ENCODE measurements around the gene LEP. TPM values are rescaled to one million over a fixed set of nuclear protein-coding genes. Genes with fewer than 3 reads are reported as not detected.

Gene LEP
- polyA plus RNA-seq, 1 of the 3 experiments (the other 2 are of a cell fraction), result not detected

- Histone ChIP-seq H3K27me3 (ENCODE audit: insufficient read depth) (no peaks in the 10 kb centered on the region), H3K27ac (ENCODE audit: low read depth in 2 of 2, low read length in 1 of 2) (no peak overlapping the region), H3K79me2 (ENCODE audit: insufficient read depth) (no peaks in the 10 kb centered on the region), H3K4me2 (no peak overlapping the region), H3K36me3 (replicated peaks in 1 of 2; ENCODE audit: control insufficient read depth in 1 of 2, insufficient read depth in 2 of 2, low read length in 1 of 2) (no peaks in the 10 kb centered on the region), H4K20me1 (ENCODE audit: insufficient read depth) (no peaks in the 10 kb centered on the region), H3K9ac (no peak overlapping the region), H3K4me1 (ENCODE audit: control insufficient read depth in 1 of 2, insufficient read depth in 2 of 2, low read depth in 1 of 2, low read length in 1 of 2) (no peaks in the 10 kb centered on the region), H3K9me2 (no peaks in the 10 kb centered on the region), H3F3A (replicated peaks; ENCODE audit: insufficient read depth) (no peaks in the 10 kb centered on the region), H2AFZ (ENCODE audit: low read depth) (no peak overlapping the region), H3K9me3 (no peaks in the 10 kb centered on the region), H3K4me3 (ENCODE audit: low read depth in 2 of 2, low read length in 1 of 2) (no peak overlapping the region)
- ChIA-PET POLR2A (no interaction called here), CTCF (interaction anchor here (1.6 kb wide), 1 partner anchor 20 kb away, joined by 3 read pairs; no protein-coding TSS in a partner anchor)
- 65% methylated on average over 11 of the region's 11 CpGs for WGBS (ENCODE audit: low lambda C conversion rate)
- DNase-seq, result no peak
- TF ChIP-seq JUND (IDR thresholded peaks at IDR 0.05) (no peak), EP300 (IDR thresholded peaks at IDR 0.05; ENCODE audit: borderline replicate concordance in 1 of 2, low read depth in 1 of 2, low read length in 1 of 2) (no peak), MXI1 (IDR thresholded peaks at IDR 0.05; ENCODE audit: low read depth, low read length) (no peak), FOXM1 (IDR thresholded peaks at IDR 0.05; ENCODE audit: low read depth) (no peak), REST (IDR thresholded peaks at IDR 0.05; ENCODE audit: low read depth, low read length) (no peak), YY1 (IDR thresholded peaks at IDR 0.05; ENCODE audit: low read depth) (no peak), RAD21 (IDR thresholded peaks at IDR 0.05; ENCODE audit: low read length) (no peak)
These were observed 1.6 kb downstream of the LEP start for GRCh38 chr7:128242661-128243060.

GRCh38 chr7:128243273-128243672 lies 2.2 kb downstream of the LEP start:
- Histone ChIP-seq H2AFZ (ENCODE audit: low read depth) (no peak overlapping the region), H3K36me3 (replicated peaks in 1 of 2; ENCODE audit: control insufficient read depth in 1 of 2, insufficient read depth in 2 of 2, low read length in 1 of 2) (no peaks in the 10 kb centered on the region), H3F3A (replicated peaks; ENCODE audit: insufficient read depth) (no peaks in the 10 kb centered on the region), H4K20me1 (ENCODE audit: insufficient read depth) (no peaks in the 10 kb centered on the region), H3K27ac (ENCODE audit: low read depth in 2 of 2, low read length in 1 of 2) (no peak overlapping the region), H3K9ac (no peak overlapping the region), H3K27me3 (ENCODE audit: insufficient read depth) (no peaks in the 10 kb centered on the region), H3K4me2 (no peak overlapping the region), H3K79me2 (ENCODE audit: insufficient read depth) (no peaks in the 10 kb centered on the region), H3K9me2 (no peaks in the 10 kb centered on the region), H3K4me1 (ENCODE audit: control insufficient read depth in 1 of 2, insufficient read depth in 2 of 2, low read depth in 1 of 2, low read length in 1 of 2) (no peaks in the 10 kb centered on the region), H3K4me3 (ENCODE audit: low read depth in 2 of 2, low read length in 1 of 2) (no peak overlapping the region), H3K9me3 (no peaks in the 10 kb centered on the region)
- ChIA-PET POLR2A (no interaction called here), CTCF (interaction anchor here (0.7 to 1.6 kb wide), 3 partner anchors 14 to 205 kb away, joined by 3 read pairs; no protein-coding TSS in a partner anchor)
- 79% methylated on average over 7 of the region's 7 CpGs for WGBS (ENCODE audit: low lambda C conversion rate)
- TF ChIP-seq CTCF (IDR thresholded peaks at IDR 0.05), result no peak
- TF ChIP-seq JUND (IDR thresholded peaks at IDR 0.05), result no peak
- TF ChIP-seq REST (IDR thresholded peaks at IDR 0.05; ENCODE audit: low read depth, low read length), result no peak
- no peak for TF ChIP-seq ELF1 (IDR thresholded peaks at IDR 0.05)
- TF ChIP-seq RAD21 (IDR thresholded peaks at IDR 0.05; ENCODE audit: low read length), result no peak
- no peak for TF ChIP-seq RCOR1 (IDR thresholded peaks at IDR 0.05; ENCODE audit: low read length)
- TF ChIP-seq EZH2phosphoT487 (IDR thresholded peaks at IDR 0.05; ENCODE audit: borderline replicate concordance, low read depth), result no peak
- TF ChIP-seq TCF12 (IDR thresholded peaks at IDR 0.05), result no peak
- TF ChIP-seq MAX (IDR thresholded peaks at IDR 0.05; ENCODE audit: low read depth), result no peak
- no peak for DNase-seq

Data from SK-N-SH (cell line).